NOMO-1 treated with dmso at 0.1 percent for 144 hours (cell line): ENCODE data around the gene LENG8.

ENCODE experiments used
- DNase-seq: peaks from one replicate; lab custom pipeline; 2025; ENCODE audit not compliant: unreplicated experiment; lab: John Stamatoyannopoulos, UW

The LENG8 gene

GRCh38 chr19:54448774-54449700 is at the start of gene LENG8:
Gene LENG8, plus strand, starts transcription at chr19:54449199. Its CDS starts 2,146 bp downstream, at chr19:54451345.
- DNase-seq = peak; percentile 98

- no peak for DNase-seq
These were observed 48.1 kb upstream of the LENG8 start for GRCh38 chr19:54400913-54401312.

GRCh38 chr19:54403054-54403453 is 45.9 kb upstream of the LENG8 start:
- DNase-seq = no peak

- no peak for DNase-seq
These were observed 43.4 kb upstream of the LENG8 start for GRCh38 chr19:54405628-54406027.

GRCh38 chr19:54407780-54408179 is 41.2 kb upstream of the LENG8 start:
- no peak for DNase-seq

GRCh38 chr19:54408456-54409026 is 40.5 kb upstream of the LENG8 start:
- DNase-seq = no peak

GRCh38 chr19:54411033-54411432 is 38.0 kb upstream of the LENG8 start:
- DNase-seq = no peak

- DNase-seq = no peak
These were observed 36.1 kb upstream of the LENG8 start for GRCh38 chr19:54412877-54413276.

GRCh38 chr19:54414156-54414555 is 34.8 kb upstream of the LENG8 start:
- no peak for DNase-seq

- DNase-seq = no peak
These were observed 33.6 kb upstream of the LENG8 start, which contains the start of gene TTYH1 for GRCh38 chr19:54415208-54415900. Gene TTYH1, plus strand, starts transcription at chr19:54415464. Its CDS starts 89 bp downstream, at chr19:54415553.

- no peak for DNase-seq
These were observed 32.9 kb upstream of the LENG8 start for GRCh38 chr19:54415901-54416673.

- no peak for DNase-seq
These were observed 32.1 kb upstream of the LENG8 start for GRCh38 chr19:54416695-54417491.

- DNase-seq = no peak
These were observed 30.7 kb upstream of the LENG8 start for GRCh38 chr19:54418030-54418929.

- no peak for DNase-seq
These were observed 29.8 kb upstream of the LENG8 start for GRCh38 chr19:54418930-54419800.

GRCh38 chr19:54420068-54420382 is 29.0 kb upstream of the LENG8 start:
- no peak for DNase-seq

- no peak for DNase-seq
These were observed 28.4 kb upstream of the LENG8 start for GRCh38 chr19:54420383-54421168.

- no peak for DNase-seq
These were observed 27.9 kb upstream of the LENG8 start for GRCh38 chr19:54421169-54421516.

- DNase-seq = no peak
These were observed 27.5 kb upstream of the LENG8 start for GRCh38 chr19:54421521-54421920.
